ENCODE measurements around the gene MYO18B. TPM values are rescaled to one million over a fixed set of nuclear protein-coding genes. Genes with fewer than 3 reads are reported as not detected.

Gene MYO18B
- total RNA-seq, 2 donors from 2014 or later = 0.11 TPM; not detected in 1

DNA sequence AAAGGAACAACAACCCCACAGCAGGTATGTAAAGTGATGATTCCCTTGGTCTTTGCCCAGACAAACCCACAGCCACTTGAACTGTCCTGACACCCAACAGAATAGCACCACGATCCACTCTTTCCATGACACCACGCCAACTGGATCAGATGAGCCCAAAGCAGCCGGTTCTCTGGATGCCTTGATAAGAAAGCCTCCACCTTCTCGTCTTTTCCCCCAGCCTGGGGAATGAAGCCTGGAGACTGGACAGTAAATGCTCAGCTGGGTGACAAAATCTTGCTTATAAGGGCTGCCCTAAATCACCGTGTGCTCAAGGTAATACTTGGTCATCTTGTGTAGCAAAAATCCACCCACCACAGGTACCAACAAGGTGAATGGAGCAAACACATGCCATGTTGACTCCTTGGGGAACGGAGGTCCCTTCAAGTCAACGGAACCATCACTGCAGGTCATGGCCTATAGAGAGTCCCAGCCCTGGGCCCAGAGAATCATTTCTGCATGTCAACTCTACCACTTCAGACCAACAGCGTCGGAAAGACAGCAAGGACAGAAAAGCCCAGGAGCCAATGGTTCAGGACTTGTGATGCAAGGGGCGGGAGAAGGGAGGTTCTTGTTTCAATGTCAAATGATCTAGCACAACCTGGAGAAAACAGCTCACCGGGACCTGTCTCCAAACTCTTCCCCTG, 2.2 kb upstream of the MYO18B start:
- H3K36me3 ChIP-seq = no peaks in the 10 kb centered on the region
- no peak overlapping the region for H3K9ac ChIP-seq (ENCODE audit: low read depth in 2 of 2, low read length in 2 of 2)
- no peak overlapping the region for H3K27ac ChIP-seq
- H3K9me3 ChIP-seq = no peaks in the 10 kb centered on the region
- no peak overlapping the region for H3K4me3 ChIP-seq
- DNase-seq = no peak
- TF ChIP-seq CTCF (IDR thresholded peaks at IDR 0.05) = no peak
- H3K27me3 ChIP-seq = no peaks in the 10 kb centered on the region
- intact Hi-C loops (cut with DNase I) = no loop called here
- no peaks in the 10 kb centered on the region for H3K4me1 ChIP-seq

DNA sequence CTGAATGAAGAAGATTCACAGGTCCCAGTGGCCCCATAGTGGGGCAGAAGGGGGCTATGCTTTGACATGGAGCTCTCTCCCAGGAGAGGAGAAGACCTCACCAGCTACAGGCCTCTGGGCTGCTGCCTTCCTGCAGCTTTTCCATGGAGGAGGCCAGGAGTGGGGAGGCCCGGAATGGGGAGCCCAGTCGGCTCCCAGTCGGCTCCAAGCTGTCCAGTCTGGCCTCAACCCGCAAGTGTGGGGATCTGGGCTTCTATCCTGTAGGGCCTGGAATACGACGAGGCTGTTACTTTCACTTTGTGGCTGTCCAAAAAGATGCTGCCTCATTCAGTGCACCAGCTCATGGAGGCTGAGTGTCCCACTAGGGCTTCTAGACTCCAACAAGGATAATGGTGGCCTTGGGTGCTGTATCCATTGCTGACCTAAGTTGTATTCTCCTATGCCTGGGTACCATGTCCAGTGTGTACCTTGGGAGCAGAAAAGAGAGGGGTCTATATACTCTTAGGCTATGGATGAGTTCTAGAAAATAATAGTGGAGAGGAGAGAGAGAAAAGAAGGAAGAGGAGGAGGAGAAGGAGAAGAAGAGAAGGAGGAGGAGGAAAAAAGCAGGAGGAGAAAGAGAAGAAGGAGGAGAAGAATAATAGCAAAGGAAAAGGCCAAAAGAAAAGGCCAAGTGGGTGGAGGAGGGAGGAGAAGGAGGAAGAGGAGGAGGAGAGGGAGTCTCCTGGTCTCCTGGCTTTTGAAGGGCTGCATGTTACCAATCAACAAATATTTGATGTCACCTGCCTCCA, 1.1 kb downstream of the MYO18B start:
- Histone ChIP-seq H3K27me3 (no peaks in the 10 kb centered on the region), H3K9ac (ENCODE audit: low read depth in 2 of 2, low read length in 2 of 2) (no peak overlapping the region), H3K36me3 (no peaks in the 10 kb centered on the region), H3K9me3 (no peaks in the 10 kb centered on the region), H3K4me1 (no peaks in the 10 kb centered on the region), H3K4me3 (no peak overlapping the region), H3K27ac (no peak overlapping the region)
- TF ChIP-seq CTCF (IDR thresholded peaks at IDR 0.05) = no peak
- no peak for DNase-seq
- intact Hi-C loops (cut with DNase I) = no loop called here

GRCh38 chr22:25744694-25745093, 2.7 kb downstream of the MYO18B start:
- no peak for DNase-seq
- no peak overlapping the region for H3K27ac ChIP-seq
- H3K36me3 ChIP-seq = no peaks in the 10 kb centered on the region
- H3K4me1 ChIP-seq = no peaks in the 10 kb centered on the region
- intact Hi-C loops (cut with DNase I) = no loop called here
- H3K9me3 ChIP-seq = no peaks in the 10 kb centered on the region
- no peak overlapping the region for H3K9ac ChIP-seq (ENCODE audit: low read depth in 2 of 2, low read length in 2 of 2)
- no peak overlapping the region for H3K4me3 ChIP-seq
- H3K27me3 ChIP-seq = no peaks in the 10 kb centered on the region
- TF ChIP-seq CTCF (IDR thresholded peaks at IDR 0.05) = no peak

GRCh38 chr22:25745341-25746011, 3.5 kb downstream of the MYO18B start:
- no peak for TF ChIP-seq CTCF (IDR thresholded peaks at IDR 0.05)
- no peaks in the 10 kb centered on the region for H3K36me3 ChIP-seq
- intact Hi-C loops (cut with DNase I) = no loop called here
- H3K4me3 ChIP-seq = no peak overlapping the region
- no peaks in the 10 kb centered on the region for H3K27me3 ChIP-seq
- no peak overlapping the region for H3K27ac ChIP-seq
- DNase-seq = no peak
- no peaks in the 10 kb centered on the region for H3K4me1 ChIP-seq
- H3K9me3 ChIP-seq = no peaks in the 10 kb centered on the region
- no peak overlapping the region for H3K9ac ChIP-seq (ENCODE audit: low read depth in 2 of 2, low read length in 2 of 2)

DNA sequence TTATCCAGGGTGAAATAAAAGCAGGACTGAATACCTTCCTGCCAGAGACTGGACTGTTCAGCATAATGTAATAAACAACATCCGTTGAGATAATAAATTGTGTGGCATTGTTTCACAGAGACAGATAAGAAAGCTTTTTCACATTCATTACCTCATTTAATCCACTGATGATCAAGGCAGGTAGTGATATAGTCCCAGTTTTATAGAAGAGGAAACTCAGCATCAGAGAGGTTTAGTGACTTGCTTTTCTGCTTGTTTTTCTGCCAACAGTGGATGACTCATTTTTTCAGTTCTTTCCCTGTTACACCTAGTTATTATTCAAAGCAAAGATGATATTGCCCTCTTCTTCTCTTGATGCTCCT, 4.0 kb downstream of the MYO18B start:
- no peak for TF ChIP-seq CTCF (IDR thresholded peaks at IDR 0.05)
- Histone ChIP-seq H3K27me3 (no peaks in the 10 kb centered on the region), H3K27ac (no peak overlapping the region), H3K9me3 (no peaks in the 10 kb centered on the region), H3K9ac (ENCODE audit: low read depth in 2 of 2, low read length in 2 of 2) (no peak overlapping the region), H3K4me1 (no peaks in the 10 kb centered on the region), H3K36me3 (no peaks in the 10 kb centered on the region), H3K4me3 (no peak overlapping the region)
- no peak for DNase-seq
- intact Hi-C loops (cut with DNase I) = no loop called here

All from colonic mucosa (tissue), 4 donors.